ENCODE measurements around the gene GUK1.
"Not testable (repeated sequence)": the region's sequence is repeated elsewhere in the genome, so short reads cannot be mapped to it uniquely, and the experiment has no call there.

GUK1 gene

GRCh38 chr1:228111315-228111714, 28.8 kb upstream of the GUK1 start:
- not testable (repeated sequence) for H2AK5ac ChIP-seq (ENCODE audit: low read length, severe bottlenecking); H3K4me3 ChIP-seq (ENCODE audit: insufficient read depth in 1 of 2, low read depth in 1 of 2, low read length in 2 of 2); H3K23ac ChIP-seq (ENCODE audit: low read length in 2 of 2); H3K18ac ChIP-seq (ENCODE audit: low read depth in 1 of 2, low read length in 2 of 2); H2BK15ac ChIP-seq (ENCODE audit: low read depth, poor library complexity, severe bottlenecking); H2AFZ ChIP-seq (ENCODE audit: low read depth, low read length); H3K9me3 ChIP-seq (ENCODE audit: control insufficient read depth, low read length); DNase-seq; H2BK5ac ChIP-seq (ENCODE audit: low read depth, low read length, poor library complexity, severe bottlenecking); H3K4ac ChIP-seq (ENCODE audit: low read depth in 1 of 2, low read length in 2 of 2); H2BK12ac ChIP-seq (ENCODE audit: low read length in 2 of 2); H3K9ac ChIP-seq (ENCODE audit: low read length); H3K14ac ChIP-seq (ENCODE audit: low read length in 2 of 2); H4K91ac ChIP-seq (ENCODE audit: low read length); H3K27me3 ChIP-seq (ENCODE audit: control insufficient read depth in 1 of 2, insufficient read depth in 1 of 2, low read length in 2 of 2); H3K27ac ChIP-seq (ENCODE audit: low read length, poor library complexity, severe bottlenecking); H3K4me2 ChIP-seq (ENCODE audit: low read length, poor library complexity, severe bottlenecking); H4K8ac ChIP-seq (ENCODE audit: low read length); H2BK120ac ChIP-seq (ENCODE audit: low read depth, low read length)
- Histone ChIP-seq H3K4me1 (ENCODE audit: control insufficient read depth, insufficient read depth, low read depth, low read length) (peaks cover 18% of the 10 kb centered on the region), H3K79me1 (replicated peaks; ENCODE audit: low read length, poor library complexity, severe bottlenecking) (peaks cover 25% of the 10 kb centered on the region), H3K36me3 (ENCODE audit: control insufficient read depth in 1 of 2, insufficient read depth in 2 of 2, low read depth in 1 of 2, low read length in 2 of 2) (peaks cover 15% of the 10 kb centered on the region in 2 experiments)
- 95% methylated on average over 1 of the region's 6 CpGs for WGBS

GRCh38 chr1:228112167-228112566, 27.9 kb upstream of the GUK1 start:
- H3K27ac ChIP-seq (ENCODE audit: low read length, poor library complexity, severe bottlenecking), result no peak overlapping the region
- WGBS, result 94% methylated on average over 7 of the region's 7 CpGs
- H3K4me2 ChIP-seq (ENCODE audit: low read length, poor library complexity, severe bottlenecking), result no peak overlapping the region
- no peak overlapping the region for H3K9ac ChIP-seq (ENCODE audit: low read length)
- no peak for DNase-seq
- H2AK5ac ChIP-seq (ENCODE audit: low read length, severe bottlenecking), result no peak overlapping the region
- H3K4me1 ChIP-seq (ENCODE audit: control insufficient read depth, insufficient read depth, low read depth, low read length), result peaks cover 18% of the 10 kb centered on the region
- no peak overlapping the region for H2BK15ac ChIP-seq (ENCODE audit: low read depth, poor library complexity, severe bottlenecking)
- no peak overlapping the region for H3K4me3 ChIP-seq (ENCODE audit: insufficient read depth in 1 of 2, low read depth in 1 of 2, low read length in 2 of 2)
- no peaks in the 10 kb centered on the region for H3K27me3 ChIP-seq (ENCODE audit: control insufficient read depth in 1 of 2, insufficient read depth in 1 of 2, low read length in 2 of 2)
- H4K8ac ChIP-seq (ENCODE audit: low read length), result no peak overlapping the region
- H2BK120ac ChIP-seq (ENCODE audit: low read depth, low read length), result no peak overlapping the region
- H3K36me3 ChIP-seq (ENCODE audit: control insufficient read depth in 1 of 2, insufficient read depth in 2 of 2, low read depth in 1 of 2, low read length in 2 of 2), result peaks cover 6 to 8% of the 10 kb centered on the region in 2 experiments
- no peak overlapping the region for H4K91ac ChIP-seq (ENCODE audit: low read length)
- H3K4ac ChIP-seq (ENCODE audit: low read depth in 1 of 2, low read length in 2 of 2), result no peak overlapping the region
- no peak overlapping the region for H2BK12ac ChIP-seq (ENCODE audit: low read length in 2 of 2)
- no peaks in the 10 kb centered on the region for H3K9me3 ChIP-seq (ENCODE audit: control insufficient read depth, low read length)
- H2BK5ac ChIP-seq (ENCODE audit: low read depth, low read length, poor library complexity, severe bottlenecking), result no peak overlapping the region
- H3K23ac ChIP-seq (ENCODE audit: low read length in 2 of 2), result no peak overlapping the region
- H2AFZ ChIP-seq (ENCODE audit: low read depth, low read length), result no peak overlapping the region
- H3K79me1 ChIP-seq (replicated peaks; ENCODE audit: low read length, poor library complexity, severe bottlenecking), result peaks cover 21% of the 10 kb centered on the region
- H3K14ac ChIP-seq (ENCODE audit: low read length in 2 of 2), result no peak overlapping the region
- H3K18ac ChIP-seq (ENCODE audit: low read depth in 1 of 2, low read length in 2 of 2), result no peak overlapping the region

GRCh38 chr1:228112617-228113016, 27.5 kb upstream of the GUK1 start:
- Histone ChIP-seq H4K91ac (ENCODE audit: low read length) (no peak overlapping the region), H2BK12ac (ENCODE audit: low read length in 2 of 2) (no peak overlapping the region), H2AK5ac (ENCODE audit: low read length, severe bottlenecking) (no peak overlapping the region), H3K4me2 (ENCODE audit: low read length, poor library complexity, severe bottlenecking) (no peak overlapping the region), H3K23ac (ENCODE audit: low read length in 2 of 2) (no peak overlapping the region), H2BK120ac (ENCODE audit: low read depth, low read length) (no peak overlapping the region), H2AFZ (ENCODE audit: low read depth, low read length) (no peak overlapping the region), H3K14ac (ENCODE audit: low read length in 2 of 2) (no peak overlapping the region), H2BK5ac (ENCODE audit: low read depth, low read length, poor library complexity, severe bottlenecking) (no peak overlapping the region), H3K9ac (ENCODE audit: low read length) (no peak overlapping the region), H3K4ac (ENCODE audit: low read depth in 1 of 2, low read length in 2 of 2) (no peak overlapping the region), H3K18ac (ENCODE audit: low read depth in 1 of 2, low read length in 2 of 2) (no peak overlapping the region), H3K4me3 (ENCODE audit: insufficient read depth in 1 of 2, low read depth in 1 of 2, low read length in 2 of 2) (no peak overlapping the region), H3K27ac (ENCODE audit: low read length, poor library complexity, severe bottlenecking) (no peak overlapping the region), H3K36me3 (ENCODE audit: control insufficient read depth in 1 of 2, insufficient read depth in 2 of 2, low read depth in 1 of 2, low read length in 2 of 2) (peaks cover 2 to 4% of the 10 kb centered on the region in 2 experiments), H3K27me3 (ENCODE audit: control insufficient read depth in 1 of 2, insufficient read depth in 1 of 2, low read length in 2 of 2) (no peaks in the 10 kb centered on the region), H3K4me1 (ENCODE audit: control insufficient read depth, insufficient read depth, low read depth, low read length) (peaks cover 15% of the 10 kb centered on the region), H2BK15ac (ENCODE audit: low read depth, poor library complexity, severe bottlenecking) (no peak overlapping the region), H3K79me1 (replicated peaks; ENCODE audit: low read length, poor library complexity, severe bottlenecking) (peaks cover 18% of the 10 kb centered on the region), H3K9me3 (ENCODE audit: control insufficient read depth, low read length) (no peaks in the 10 kb centered on the region), H4K8ac (ENCODE audit: low read length) (no peak overlapping the region)
- no peak for DNase-seq
- no CpG with 5 or more reads among the region's 1 CpG for WGBS

GRCh38 chr1:228114827-228115226, 25.3 kb upstream of the GUK1 start:
- Histone ChIP-seq H2AK5ac (ENCODE audit: low read length, severe bottlenecking) (no peak overlapping the region), H3K23ac (ENCODE audit: low read length in 2 of 2) (no peak overlapping the region), H2BK12ac (ENCODE audit: low read length in 2 of 2) (no peak overlapping the region), H3K36me3 (ENCODE audit: control insufficient read depth in 1 of 2, insufficient read depth in 2 of 2, low read depth in 1 of 2, low read length in 2 of 2) (no peaks in the 10 kb centered on the region), H4K91ac (ENCODE audit: low read length) (no peak overlapping the region), H2BK120ac (ENCODE audit: low read depth, low read length) (no peak overlapping the region), H3K18ac (ENCODE audit: low read depth in 1 of 2, low read length in 2 of 2) (no peak overlapping the region), H3K4ac (ENCODE audit: low read depth in 1 of 2, low read length in 2 of 2) (no peak overlapping the region), H3K27me3 (ENCODE audit: control insufficient read depth in 1 of 2, insufficient read depth in 1 of 2, low read length in 2 of 2) (no peaks in the 10 kb centered on the region), H3K79me1 (replicated peaks; ENCODE audit: low read length, poor library complexity, severe bottlenecking) (peaks cover 3% of the 10 kb centered on the region), H3K27ac (ENCODE audit: low read length, poor library complexity, severe bottlenecking) (no peak overlapping the region), H2BK5ac (ENCODE audit: low read depth, low read length, poor library complexity, severe bottlenecking) (no peak overlapping the region), H4K8ac (ENCODE audit: low read length) (no peak overlapping the region), H3K4me1 (ENCODE audit: control insufficient read depth, insufficient read depth, low read depth, low read length) (peaks cover 4% of the 10 kb centered on the region), H2BK15ac (ENCODE audit: low read depth, poor library complexity, severe bottlenecking) (no peak overlapping the region), H3K4me3 (ENCODE audit: insufficient read depth in 1 of 2, low read depth in 1 of 2, low read length in 2 of 2) (no peak overlapping the region), H3K4me2 (ENCODE audit: low read length, poor library complexity, severe bottlenecking) (no peak overlapping the region), H2AFZ (ENCODE audit: low read depth, low read length) (no peak overlapping the region), H3K14ac (ENCODE audit: low read length in 2 of 2) (no peak overlapping the region), H3K9me3 (ENCODE audit: control insufficient read depth, low read length) (no peaks in the 10 kb centered on the region), H3K9ac (ENCODE audit: low read length) (no peak overlapping the region)
- DNase-seq, result no peak
- 100% methylated on average over 1 of the region's 3 CpGs for WGBS
